GM19438 (cell line): ENCODE results near the gene NEURL1B.

Experiments
- ATAC-seq: cut with Tn5 transposase; IDR thresholded peaks from one replicate; pipeline ENCODE4 v1.9.1; 2021; ENCODE audit warnings: low read depth; ENCODE audit not compliant: unreplicated experiment

Gene NEURL1B

DNA sequence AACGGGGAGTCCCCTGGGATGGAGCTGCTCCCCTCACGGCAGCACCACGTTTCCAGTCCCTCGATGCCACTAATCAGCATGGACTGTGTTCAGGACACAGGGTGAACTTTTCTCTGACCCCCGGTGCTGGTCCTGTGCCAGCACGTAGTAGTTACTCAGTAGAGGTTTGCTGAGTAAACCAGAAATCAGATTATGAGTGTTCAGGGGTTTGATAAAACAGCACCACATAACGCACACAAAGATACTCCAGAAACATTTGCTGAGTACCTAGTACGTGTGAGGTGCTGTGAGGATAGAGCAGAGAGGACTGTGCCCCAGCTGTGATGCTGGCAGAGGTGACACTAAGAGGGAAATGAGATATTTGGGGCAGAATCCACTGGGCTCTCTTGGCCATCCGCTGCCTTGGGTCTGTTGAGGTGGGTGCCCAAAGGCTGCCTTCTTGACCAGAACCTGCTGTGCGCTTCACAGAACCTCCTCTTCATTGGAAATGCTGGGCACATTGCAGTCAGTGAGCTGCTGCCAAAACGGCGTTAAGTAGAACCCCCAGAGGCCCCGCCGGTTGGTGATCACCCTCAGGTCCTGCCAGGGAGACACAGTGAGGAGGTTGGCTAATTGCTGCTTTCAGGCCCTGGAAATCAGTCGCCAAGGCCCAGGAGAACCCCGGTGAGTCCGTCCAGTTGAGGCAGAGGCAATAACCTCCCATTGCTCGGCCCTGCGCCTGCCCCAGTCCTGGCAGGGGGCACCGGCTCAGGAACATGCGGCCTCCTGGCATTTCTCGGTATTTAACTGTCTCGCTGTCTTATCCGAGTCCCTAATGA, 49.4 kb downstream of the NEURL1B start:
- no peak for ATAC-seq

DNA sequence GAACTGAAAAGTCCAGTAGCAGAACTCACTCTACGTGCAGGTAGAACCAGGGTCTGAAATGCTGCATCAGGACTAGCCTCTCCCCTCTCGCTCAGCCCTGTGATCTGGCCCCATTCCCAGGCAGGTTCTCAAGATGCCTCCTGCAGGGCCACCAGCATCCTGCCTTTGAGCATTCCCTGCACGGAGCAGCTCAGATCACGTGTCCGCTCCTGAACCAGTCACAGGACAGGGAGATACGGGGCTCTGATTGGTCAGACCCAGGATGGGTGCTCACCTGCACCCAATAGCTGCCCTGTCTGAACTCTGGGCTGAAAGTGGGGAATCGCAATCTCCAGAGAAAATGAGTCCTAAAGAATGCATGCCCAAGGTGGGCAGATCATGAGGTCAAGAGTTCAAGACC, 50.8 kb downstream of the NEURL1B start:
- ATAC-seq, result no peak

DNA sequence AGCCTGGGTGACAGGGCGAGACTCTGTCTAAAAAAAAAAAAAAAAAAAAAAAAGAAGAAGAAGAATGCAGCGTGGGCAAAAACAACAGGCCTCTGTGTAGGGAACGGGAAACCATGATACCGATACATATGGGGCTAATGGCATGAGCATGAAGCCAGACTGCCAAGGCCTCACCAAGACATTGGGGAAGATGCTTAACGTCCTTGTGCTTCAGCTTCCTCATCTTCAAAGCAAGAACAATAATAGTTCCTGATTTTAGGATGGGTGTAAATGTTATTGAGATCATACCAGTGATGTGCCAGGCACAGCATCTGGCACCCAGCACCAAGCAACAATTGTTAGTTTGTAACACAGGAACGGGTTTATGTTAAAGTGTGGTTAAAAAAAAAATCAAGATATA, 51.4 kb downstream of the NEURL1B start:
- no peak for ATAC-seq

DNA sequence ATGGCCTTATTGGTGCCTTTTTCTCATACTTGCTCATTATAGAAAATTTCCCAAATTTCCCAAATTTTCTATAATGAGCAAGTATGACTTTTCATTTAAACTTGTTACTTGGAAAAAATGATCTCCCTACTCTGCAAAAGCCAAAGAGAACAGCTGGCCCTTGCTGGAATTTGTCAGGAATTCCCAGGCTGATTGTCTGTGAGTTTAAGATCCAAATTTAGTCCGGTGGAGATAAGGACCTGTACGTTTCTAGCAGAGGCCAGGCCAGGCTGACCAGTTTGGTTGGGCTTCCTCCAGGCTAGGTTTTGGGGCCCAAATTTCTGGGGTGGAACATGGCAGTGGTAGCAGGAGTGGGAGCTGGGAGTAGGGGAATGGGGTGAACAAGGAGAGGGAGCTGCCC, 51.9 kb downstream of the NEURL1B start:
- ATAC-seq, result no peak

DNA sequence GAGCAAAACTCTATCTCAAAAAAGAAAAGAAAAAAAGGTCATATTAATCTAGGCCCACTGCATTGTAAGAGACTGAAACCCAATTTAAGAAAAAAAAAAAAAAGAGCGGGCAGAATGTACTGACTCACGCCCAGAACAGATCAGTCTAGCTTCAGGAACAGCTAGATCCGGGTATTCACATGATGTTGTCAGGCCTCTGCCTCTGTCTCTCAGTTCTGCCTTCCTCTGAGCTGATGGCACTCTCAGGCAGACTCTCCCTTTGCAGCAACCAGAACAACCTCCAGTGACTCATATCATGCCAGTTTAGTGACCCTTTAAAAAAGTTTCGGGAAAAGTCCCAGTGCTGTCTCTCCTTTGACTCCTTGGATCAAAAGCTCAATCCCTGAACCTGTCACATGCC, 53.0 kb downstream of the NEURL1B start:
- no peak for ATAC-seq

DNA sequence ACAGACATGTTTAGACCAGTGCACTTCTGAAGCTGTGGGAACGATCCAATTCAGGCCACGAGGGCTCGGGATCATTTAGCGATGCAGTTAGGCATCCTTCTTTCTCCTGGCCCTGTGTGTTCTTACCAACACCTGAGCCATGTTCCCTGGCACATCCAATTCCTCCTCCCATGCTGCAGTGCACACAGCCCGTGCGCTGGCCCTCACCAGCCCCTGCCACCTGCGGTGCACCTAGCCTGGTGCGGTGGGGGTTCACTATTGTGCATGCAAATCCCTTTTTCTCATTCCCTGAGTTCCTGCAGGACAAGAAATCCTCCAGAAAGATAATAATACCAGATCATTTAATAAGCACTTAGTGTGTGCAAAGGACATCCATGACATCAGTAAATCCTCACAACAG, 53.5 kb downstream of the NEURL1B start:
- ATAC-seq, result no peak

DNA sequence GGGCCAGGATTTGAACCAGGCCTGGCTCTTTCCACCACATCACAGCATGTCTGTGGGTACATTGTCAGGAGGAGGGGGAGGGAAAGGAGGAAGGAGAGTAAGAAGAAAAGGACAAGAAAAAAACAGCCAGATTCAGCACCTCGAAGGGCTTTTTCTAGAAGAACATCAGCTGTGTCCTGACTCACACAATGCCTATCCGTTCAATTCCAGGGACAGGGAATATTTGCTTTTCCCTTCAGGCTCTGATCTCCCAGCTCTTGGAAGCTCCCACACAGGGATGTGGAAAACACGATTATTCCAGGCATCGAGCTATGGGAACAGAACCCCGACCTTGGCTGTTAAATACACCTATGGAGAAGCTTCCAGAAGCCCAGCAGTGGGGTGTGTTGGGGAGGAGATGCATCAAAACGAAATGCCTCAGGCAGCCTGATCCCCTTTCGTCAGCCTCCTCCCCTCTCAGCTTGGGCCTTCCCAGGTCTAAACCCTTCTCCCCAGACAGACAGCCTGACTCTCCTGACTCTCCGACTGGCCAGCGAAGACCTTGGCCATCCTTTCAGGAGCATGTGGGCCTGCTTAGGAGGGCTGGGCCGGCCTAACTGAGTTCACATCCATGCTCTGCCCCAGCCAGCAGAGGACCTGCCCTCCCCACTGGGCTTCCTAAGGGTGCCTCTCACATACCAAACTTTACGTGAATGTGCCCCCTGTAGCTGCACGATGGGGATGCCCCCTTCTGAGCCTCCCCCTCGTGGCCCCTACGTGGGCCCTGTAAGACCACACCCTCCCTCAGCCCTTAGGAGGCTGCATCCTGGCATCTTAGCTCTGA, 54.4 kb downstream of the NEURL1B start:
- ATAC-seq, result no peak

DNA sequence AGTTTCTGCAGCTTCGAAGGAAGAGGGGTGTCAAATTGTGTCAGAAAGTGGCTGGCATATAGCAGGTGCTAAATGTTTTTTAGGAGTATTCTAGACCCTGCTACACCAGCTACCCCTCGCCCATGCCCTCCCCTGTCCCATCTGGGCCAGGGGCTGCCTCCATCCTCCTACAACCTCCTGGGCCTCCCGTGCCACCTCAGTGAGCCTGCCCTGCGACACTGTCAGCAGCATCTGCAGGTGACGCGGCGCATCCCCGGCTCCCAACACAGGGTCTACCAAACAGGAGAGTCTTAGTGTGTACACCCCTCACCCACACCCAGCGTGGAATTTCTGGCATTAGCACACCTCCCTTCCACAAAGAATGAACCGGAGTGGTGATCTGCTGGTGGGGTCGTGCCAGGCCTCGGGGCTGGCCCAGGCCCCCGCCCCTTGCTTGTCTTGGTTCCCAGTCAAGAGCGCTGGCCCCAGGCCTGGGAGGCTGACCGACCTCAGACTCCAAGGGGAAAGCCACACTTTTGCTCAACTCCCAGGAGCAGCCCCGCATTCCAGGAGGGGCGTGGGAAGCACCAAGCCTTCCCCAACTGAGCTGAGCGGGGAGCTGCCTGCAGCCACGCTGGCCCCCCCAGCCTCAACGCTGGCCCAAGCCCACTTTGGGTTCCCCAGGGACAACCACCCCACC, 55.2 kb downstream of the NEURL1B start:
- ATAC-seq, result no peak

DNA sequence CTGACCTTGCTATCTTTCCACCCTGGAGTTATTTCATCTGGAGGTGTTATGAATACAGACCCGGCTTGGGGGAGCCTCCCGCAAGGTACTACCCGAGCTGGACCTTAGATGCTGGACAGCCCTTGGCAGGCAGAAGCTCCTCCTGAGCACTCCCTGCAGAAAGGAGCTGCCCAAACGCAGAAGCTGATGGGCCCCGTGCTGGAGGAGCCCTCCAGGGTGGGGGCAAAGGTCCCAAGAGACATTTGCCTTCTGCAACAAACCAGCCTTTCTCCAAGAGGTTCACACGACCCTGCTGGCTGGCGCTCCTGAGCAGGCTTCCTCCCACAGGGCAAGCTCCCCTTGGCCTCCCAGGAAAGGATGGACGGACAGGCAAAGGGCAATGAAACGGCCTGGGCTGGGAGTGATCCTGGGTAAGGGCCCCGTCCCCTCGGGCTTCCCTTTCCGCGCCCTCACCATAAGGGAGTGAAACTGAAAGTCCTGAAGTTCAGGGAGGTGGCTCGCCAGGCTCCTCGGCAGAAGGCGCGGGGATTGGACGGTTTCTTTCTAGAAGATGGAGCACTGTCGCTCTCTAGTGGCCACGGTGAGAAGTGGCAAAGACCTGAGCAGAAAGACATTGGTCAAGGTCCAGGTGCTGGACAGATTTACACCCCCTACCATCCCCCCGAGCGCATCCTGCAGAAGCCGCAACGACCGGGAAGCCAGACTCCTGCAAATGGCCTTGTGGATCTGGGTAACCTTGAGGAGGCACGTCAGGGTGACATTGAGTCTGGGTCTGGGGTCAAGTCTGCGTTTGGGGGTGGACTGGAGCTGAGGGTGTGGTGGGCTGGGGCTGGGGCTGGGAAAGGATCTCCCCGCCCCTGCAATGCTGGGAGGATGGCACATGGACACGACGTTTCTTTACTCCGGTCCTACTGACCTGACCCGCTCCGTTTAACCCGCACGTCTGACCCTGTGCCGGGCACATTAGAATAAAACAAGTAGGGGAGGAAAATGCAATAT, 56.4 kb downstream of the NEURL1B start:
- ATAC-seq, result peak; percentile 81

DNA sequence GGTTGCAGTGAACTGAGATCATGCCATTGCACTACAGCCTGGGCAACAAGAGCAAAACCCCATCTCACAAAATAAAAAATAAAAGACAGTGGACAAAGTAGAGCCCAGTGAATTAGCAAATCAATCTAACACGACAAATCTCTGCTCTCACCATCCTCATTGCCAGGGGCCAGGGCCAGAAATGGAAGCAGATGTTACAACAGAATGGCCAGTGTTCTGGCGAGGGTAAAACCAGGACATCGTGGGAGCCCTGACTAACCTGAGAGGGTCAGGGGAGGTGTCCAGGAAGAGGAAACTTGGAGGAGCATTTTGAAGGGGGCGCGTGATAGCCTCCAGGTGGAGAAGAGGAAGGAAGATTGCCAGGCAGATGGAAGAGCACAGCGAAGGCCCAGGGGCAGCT, 58.4 kb downstream of the NEURL1B start:
- no peak for ATAC-seq

DNA sequence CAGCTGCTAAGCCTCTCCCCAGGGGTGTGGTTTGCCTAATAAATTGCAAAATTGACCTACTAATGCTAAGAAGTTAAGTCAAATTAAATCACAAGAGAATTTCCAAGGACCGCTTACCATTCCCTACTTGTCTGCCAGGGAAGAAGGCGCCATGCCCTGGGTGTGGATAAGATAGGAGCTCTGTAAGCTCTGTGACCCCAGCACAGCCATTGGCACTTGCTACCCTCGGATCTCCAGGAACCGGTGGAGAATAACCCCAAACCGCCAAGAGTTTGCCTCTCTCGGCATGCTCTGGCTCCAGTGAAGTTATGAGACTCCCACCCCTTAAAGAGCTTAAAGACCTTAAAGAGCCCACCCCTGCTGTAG, 58.9 kb downstream of the NEURL1B start:
- no peak for ATAC-seq

DNA sequence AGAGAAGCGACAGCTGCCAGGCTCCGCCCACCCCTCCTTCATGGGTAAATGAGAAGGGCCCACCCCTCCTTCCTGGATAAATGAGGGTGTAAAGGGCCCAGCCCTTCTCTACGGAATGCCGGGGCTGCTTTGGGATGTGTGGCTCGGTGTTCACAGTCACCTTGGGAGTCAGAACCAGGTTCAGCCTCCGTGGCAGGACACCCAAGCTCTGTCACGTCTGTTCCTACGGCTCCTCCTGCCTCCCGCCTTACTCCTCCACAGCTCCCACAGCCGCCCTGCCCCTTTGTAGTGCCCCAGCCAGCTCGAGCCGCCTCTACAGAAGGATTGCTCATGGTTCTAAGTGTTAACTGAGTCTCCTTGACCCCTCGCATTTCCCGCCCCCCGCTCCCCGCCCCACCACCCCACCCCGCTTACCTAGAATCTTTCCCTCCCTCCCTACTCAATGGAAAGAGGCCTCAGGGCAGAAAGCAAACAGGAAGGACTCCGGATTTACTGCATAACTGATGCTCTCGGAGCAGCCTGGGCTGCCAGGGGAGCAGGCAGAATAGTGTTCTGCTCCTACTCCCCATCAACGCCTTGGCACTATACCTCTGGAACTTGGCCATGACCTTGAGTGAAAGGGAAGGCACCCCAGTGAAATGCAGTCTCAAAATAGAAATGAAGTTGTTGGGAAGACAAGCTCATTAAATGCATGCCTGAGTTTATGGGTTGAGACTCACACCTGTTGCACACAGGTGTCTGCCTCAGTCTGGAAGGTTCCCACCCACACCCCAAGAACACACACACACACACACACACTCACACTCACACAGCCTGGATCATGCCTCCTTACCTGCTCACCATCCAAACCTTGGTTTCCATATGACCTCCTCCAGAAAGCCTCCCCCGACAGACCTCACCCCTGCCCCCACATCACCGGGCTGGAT, 59.6 kb downstream of the NEURL1B start:
- no peak for ATAC-seq

DNA sequence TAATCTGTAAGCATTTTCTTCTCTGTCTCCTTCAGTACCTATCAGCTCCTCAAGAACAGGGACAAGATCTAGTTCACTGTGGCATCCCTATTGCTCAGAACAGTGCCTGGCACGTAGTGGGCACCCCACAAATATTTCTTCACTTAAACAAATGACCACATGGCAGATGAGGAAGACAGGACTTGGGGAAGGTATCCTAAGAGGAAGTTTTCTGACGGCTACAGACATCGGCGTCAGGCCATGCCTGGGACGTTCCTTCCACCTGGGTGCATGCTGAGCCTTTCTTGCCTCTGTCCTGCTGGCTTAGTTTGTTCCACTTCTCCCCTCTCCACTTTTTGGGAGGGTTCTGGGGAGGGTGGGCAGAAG, 60.2 kb downstream of the NEURL1B start:
- ATAC-seq, result no peak

DNA sequence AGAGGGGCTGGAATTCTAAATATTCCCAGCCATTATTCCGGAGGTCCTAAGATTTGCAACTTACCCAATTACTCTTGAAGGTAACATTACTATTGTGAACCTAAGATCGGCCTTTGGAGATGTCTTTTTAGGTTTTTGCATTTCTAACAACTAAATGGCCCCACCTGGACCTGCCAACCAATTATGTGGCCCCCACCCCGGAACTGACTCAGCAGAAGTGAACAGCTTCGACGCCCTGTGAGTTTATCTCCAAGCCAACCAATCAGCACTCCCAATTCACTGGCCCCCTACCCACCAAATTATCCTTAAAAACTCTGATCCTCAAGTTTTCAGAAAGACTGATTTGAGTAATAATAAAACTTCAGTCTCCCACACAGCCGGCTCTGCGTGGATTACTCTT, 62.9 kb downstream of the NEURL1B start:
- ATAC-seq, result no peak

DNA sequence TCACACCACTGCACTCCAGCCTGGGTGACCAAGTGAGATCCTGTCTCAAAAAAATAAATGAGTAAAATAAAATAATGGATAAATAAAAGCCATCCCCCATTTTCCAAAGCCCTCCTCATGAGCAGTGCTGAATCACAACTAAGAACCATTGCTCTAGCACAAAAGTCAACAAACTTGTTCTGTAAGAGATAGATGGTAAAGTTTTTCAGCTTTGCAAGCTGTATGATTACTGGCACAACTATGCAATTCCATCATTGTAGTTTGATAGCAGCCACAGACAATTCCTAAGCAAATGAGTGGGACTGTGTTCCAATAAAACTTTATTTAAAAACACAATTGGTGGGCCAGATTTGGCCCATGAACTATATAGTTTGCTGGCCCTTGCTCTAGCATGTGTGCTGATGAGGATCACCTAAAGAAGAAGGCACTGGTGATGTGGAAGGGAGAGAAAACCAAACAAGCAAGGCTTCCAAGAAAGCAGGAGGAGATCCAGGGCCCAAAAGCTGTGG, 64.6 kb downstream of the NEURL1B start:
- no peak for ATAC-seq

DNA sequence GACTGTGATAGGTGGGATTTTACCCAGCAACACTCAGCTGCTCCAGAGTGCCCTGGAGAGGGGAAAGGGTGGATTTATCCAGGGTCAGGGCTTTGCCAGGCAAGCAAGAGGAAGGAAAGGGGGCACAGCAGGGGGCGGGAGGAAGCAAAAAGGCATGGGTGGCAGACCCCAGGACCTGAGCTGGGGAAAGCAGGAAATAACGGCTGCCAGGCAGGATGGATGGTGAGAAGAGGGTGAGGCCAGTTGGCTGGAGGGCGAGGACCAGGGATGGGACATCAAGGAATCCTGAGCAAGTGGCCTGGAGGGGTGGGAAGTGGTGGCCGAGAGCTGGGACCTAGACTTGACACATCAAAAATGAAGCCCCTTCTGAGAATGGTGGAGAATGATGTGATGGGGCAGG, 65.7 kb downstream of the NEURL1B start:
- ATAC-seq, result no peak

DNA sequence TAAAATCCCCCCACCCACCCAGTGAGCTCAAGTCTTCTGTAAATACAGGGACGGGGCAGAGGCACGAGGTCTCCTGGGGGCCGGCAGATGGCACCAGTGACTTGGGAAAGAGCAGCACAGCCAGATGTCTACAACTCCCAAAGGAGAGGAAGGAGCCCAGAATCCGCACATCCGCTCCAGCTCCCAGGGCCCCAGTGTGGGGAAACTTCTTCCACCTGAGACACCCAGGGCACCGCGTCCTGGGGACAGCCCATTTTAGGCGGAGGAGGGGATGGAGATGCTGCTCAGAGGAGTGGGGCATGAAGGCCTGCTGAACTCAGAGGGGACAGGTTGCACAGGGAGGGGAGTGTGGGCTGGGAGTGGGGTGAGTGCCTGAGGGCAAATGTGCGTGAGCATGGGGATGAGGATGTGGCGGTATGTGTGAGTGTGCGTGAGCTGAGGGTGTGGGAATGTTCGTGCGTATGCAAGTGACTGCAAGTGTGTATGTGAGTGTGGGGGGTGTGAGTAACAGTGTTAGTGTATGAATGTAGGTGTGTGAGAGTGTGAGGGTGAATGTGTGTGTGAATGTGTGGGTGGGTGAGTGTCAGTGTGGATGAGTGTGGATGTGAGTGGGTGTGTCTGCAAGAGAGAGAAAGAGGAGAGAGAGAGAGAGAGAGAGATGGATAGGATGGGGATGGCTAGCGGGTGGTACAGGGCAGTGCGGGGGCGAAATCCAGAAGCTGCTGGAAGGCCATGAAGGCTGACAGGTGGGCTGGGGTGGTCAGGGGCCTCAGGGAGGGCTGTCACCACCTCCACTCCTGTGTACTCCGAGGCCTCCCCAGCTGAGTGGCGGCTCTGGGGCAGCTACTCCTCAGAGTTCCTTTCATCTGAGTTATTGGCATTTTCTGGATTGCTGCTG, 66.5 kb downstream of the NEURL1B start:
- ATAC-seq, result no peak

DNA sequence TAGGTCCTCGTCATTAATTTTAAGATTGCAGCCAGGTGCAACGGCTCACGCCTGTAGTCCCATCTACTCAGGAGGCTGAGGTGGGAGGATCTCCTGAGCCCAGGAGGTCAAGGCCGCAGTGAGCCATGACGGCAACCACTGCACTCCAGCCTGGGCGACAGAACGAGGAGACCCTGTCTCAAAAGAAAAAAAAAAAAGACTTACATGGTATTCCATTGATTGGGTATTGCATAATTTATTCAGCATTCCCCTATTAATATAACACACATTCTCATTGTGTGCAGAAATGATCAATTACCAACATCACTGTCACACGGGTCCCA, 67.1 kb downstream of the NEURL1B start:
- ATAC-seq, result no peak
